Activated naive CD8-positive, alpha-beta T cell treated with anti-CD3 and anti-CD28 coated beads, Interleukin-2, amount 50 U/mL, for 24 hours (primary cell): Measurements from ENCODE around the gene TNNT1.
A peak's percentile ranks its signal among the peaks of the same experiment; 100 is the strongest.

ENCODE experiments used
- ATAC-seq: fragments of 150-1000 bp; cut with Tn5 transposase; one replicate; pipeline ENCODE4 v1.10.0; 2021
- DNase-seq: peaks from one replicate; pipeline ENCODE4 v3.0.0; 2021
- H3K27ac Mint-ChIP-seq: one replicate; pipeline ENCODE4 v1.8.0; 2021; ENCODE audit warnings: mild to moderate bottlenecking, mixed read lengths
- H3K27me3 Mint-ChIP-seq: one replicate; pipeline ENCODE4 v1.8.0; 2021; ENCODE audit warnings: mixed read lengths
- H3K36me3 Mint-ChIP-seq: one replicate; pipeline ENCODE4 v1.8.0; 2021; ENCODE audit warnings: low read depth, mixed read lengths
- H3K4me1 Mint-ChIP-seq: one replicate; pipeline ENCODE4 v1.8.0; 2021; ENCODE audit warnings: mixed read lengths
- H3K4me3 Mint-ChIP-seq: one replicate; pipeline ENCODE4 v1.8.0; 2021; ENCODE audit warnings: mild to moderate bottlenecking, moderate library complexity, mixed read lengths
- H3K9me3 Mint-ChIP-seq: one replicate; pipeline ENCODE4 v1.8.0; 2021; ENCODE audit warnings: mixed read lengths

TNNT1 gene

GRCh38 chr19:55097864-55098715 lies 50.9 kb downstream of the TNNT1 start:
- H3K4me3 Mint-ChIP-seq: no peak overlapping the region
- peaks cover 24% of the 10 kb centered on the region for H3K36me3 Mint-ChIP-seq
- no peak overlapping the region for H3K27ac Mint-ChIP-seq
- H3K27me3 Mint-ChIP-seq: no peaks in the 10 kb centered on the region
- H3K4me1 Mint-ChIP-seq: no peaks in the 10 kb centered on the region
- ATAC-seq (no peak), DNase-seq (no peak)
- no peaks in the 10 kb centered on the region for H3K9me3 Mint-ChIP-seq

- DNase-seq (no peak), ATAC-seq (no peak)
- Mint-ChIP-seq H3K9me3 (no peaks in the 10 kb centered on the region), H3K36me3 (peaks cover 12% of the 10 kb centered on the region), H3K27ac (no peak overlapping the region), H3K27me3 (no peaks in the 10 kb centered on the region), H3K4me3 (no peak overlapping the region), H3K4me1 (no peaks in the 10 kb centered on the region)
Observed at GRCh38 chr19:55096061-55096701, 52.8 kb downstream of the TNNT1 start.

GRCh38 chr19:55095260-55096060 lies 53.5 kb downstream of the TNNT1 start:
- Mint-ChIP-seq H3K4me3 (no peak overlapping the region), H3K27ac (no peak overlapping the region), H3K36me3 (peaks cover 15% of the 10 kb centered on the region), H3K4me1 (no peaks in the 10 kb centered on the region), H3K27me3 (no peaks in the 10 kb centered on the region), H3K9me3 (no peaks in the 10 kb centered on the region)
- DNase-seq (no peak), ATAC-seq (no peak)

GRCh38 chr19:55094456-55095259 lies 54.3 kb downstream of the TNNT1 start:
- Mint-ChIP-seq H3K27ac (no peak overlapping the region), H3K9me3 (no peaks in the 10 kb centered on the region), H3K4me1 (no peaks in the 10 kb centered on the region), H3K4me3 (no peak overlapping the region), H3K27me3 (peaks cover 3% of the 10 kb centered on the region), H3K36me3 (peaks cover 16% of the 10 kb centered on the region)
- no peak for ATAC-seq
- DNase-seq: no peak

DNA sequence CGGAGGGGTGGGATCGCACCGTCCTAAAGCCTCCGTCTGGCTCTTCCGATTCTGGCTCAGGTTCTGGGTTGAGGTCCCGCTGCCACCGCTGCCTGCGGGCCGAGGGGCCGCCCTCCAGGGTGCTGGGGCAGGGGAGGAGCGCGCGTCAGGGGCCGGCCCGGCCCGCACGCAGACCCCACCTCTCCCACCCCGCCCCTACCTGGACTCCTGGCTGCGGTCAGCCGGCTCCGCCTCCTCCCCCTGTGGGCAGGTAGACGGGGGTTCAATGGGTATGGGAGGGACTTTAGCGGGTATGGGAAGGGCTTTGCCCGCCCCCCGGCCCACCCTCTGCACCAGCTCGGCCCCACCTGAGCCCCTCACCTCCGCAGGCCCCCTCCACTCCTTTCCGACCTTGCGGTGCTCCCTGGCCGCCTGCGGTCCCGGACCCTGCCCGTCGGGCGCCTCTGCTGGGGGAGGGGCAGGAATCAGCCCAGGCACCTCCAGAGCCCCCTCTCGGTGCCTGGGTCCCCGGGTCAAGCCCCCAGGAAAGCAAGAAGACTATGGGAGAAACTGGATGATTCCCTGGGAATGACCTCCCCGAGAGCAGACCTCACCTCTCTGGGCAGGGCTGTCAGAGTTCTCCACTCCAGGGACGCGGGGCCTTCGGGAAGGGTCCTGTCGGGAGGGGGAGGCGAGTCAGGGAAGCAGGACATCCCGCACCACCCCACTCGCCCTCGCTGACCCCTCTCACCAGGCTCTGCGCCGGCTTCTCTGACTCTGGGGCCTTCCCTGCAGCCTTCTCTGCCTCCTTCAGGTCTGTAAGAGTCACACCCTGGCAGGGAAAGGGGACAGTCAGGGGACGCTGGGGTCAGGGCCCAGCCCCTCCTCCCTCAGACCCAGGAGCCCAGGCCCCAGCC lies 56.3 kb downstream of the TNNT1 start:
- H3K27ac Mint-ChIP-seq: no peak overlapping the region
- no peak overlapping the region for H3K4me3 Mint-ChIP-seq
- H3K9me3 Mint-ChIP-seq: no peaks in the 10 kb centered on the region
- no peak for DNase-seq
- no peak for ATAC-seq
- peaks cover 17% of the 10 kb centered on the region for H3K36me3 Mint-ChIP-seq
- H3K27me3 Mint-ChIP-seq: peaks cover 18% of the 10 kb centered on the region
- peaks cover 8% of the 10 kb centered on the region for H3K4me1 Mint-ChIP-seq

- DNase-seq: no peak
- no peak overlapping the region for H3K27ac Mint-ChIP-seq
- peaks cover 15% of the 10 kb centered on the region for H3K4me1 Mint-ChIP-seq
- ATAC-seq: no peak
- no peaks in the 10 kb centered on the region for H3K9me3 Mint-ChIP-seq
- H3K27me3 Mint-ChIP-seq: peaks cover 25% of the 10 kb centered on the region
- H3K4me3 Mint-ChIP-seq: no peak overlapping the region
- H3K36me3 Mint-ChIP-seq: peaks cover 17% of the 10 kb centered on the region
Observed at GRCh38 chr19:55091955-55092354, 57.1 kb downstream of the TNNT1 start.

DNA sequence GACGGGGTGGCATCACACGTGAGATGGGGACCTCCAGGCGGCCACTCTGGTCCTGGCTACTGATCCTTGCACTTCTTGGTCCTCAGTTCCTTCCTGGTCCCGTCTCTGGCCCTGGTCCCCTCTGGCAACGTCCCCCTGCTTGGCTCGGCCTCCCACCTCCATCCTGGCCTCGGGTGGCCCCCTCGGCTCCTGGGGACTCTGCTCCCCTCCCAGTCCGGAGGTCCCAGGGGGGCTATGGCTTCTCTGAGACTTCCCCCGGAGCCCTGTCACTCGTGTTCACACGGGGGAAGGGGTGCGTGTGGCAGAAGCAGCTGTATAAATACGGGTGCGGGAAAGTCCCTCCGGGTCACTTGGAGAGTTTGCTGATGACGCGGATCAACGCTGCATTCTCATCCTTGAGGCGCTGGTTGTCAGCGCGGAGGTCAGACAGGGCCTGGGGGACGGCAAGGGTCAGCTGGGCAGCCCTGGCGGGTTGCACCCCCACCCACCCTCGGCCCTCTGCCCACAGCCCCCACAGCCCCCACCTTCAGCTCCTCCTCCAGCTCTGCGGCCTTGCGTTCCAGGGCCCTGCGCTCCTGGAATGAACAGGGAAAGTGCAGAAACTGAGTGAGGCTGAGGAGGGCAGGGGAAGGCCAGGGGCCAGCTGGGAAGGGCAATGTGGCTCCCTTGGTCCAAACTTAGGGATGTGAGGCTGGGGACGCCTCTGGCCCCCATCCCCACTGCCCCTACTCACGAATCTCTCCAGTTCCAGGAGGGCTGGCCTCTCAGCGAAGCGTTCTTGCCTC lies 57.7 kb downstream of the TNNT1 start:
- Mint-ChIP-seq H3K36me3 (peaks cover 17% of the 10 kb centered on the region), H3K4me3 (no peak overlapping the region), H3K27ac (no peak overlapping the region), H3K4me1 (peaks cover 17% of the 10 kb centered on the region), H3K27me3 (peaks cover 27% of the 10 kb centered on the region), H3K9me3 (no peaks in the 10 kb centered on the region)
- ATAC-seq (no peak), DNase-seq (no peak)

DNA sequence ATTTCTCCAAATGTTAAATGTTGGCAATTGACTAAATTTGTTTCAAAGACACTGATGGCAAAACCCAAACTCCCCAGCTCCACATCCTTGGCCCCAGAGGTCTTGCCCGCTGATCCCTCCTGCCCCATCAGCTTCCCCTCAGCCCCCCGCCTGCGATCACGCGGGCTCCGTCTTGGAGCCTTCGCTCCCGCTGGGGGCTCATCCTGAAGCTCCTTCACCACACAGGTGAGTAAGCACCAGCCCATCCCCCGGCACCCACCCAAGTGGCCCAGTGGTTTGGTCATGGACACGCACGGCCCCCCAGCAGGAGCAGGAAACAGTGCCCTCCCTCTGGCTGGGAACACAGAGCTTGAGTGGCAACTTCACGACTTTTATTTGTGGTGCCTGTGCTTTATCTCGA lies 58.4 kb downstream of the TNNT1 start:
- DNase-seq (no peak), ATAC-seq (no peak)
- peaks cover 17% of the 10 kb centered on the region for H3K36me3 Mint-ChIP-seq
- H3K27ac Mint-ChIP-seq: no peak overlapping the region
- H3K27me3 Mint-ChIP-seq: peaks cover 33% of the 10 kb centered on the region
- H3K4me3 Mint-ChIP-seq: no peak overlapping the region
- H3K9me3 Mint-ChIP-seq: no peaks in the 10 kb centered on the region
- H3K4me1 Mint-ChIP-seq: peaks cover 17% of the 10 kb centered on the region

- Mint-ChIP-seq H3K9me3 (no peaks in the 10 kb centered on the region), H3K4me3 (no peak overlapping the region), H3K36me3 (peaks cover 16% of the 10 kb centered on the region), H3K27me3 (peaks cover 42% of the 10 kb centered on the region), H3K27ac (no peak overlapping the region), H3K4me1 (peaks cover 17% of the 10 kb centered on the region)
- ATAC-seq (no peak), DNase-seq (no peak)
Observed at GRCh38 chr19:55089342-55089944, 59.6 kb downstream of the TNNT1 start.

- H3K4me1 Mint-ChIP-seq: peaks cover 17% of the 10 kb centered on the region
- no peak overlapping the region for H3K27ac Mint-ChIP-seq
- peak; percentile 89 for DNase-seq
- no peaks in the 10 kb centered on the region for H3K9me3 Mint-ChIP-seq
- ATAC-seq: peak; percentile 57
- H3K27me3 Mint-ChIP-seq: peaks cover 49% of the 10 kb centered on the region
- peak overlapping the region; percentile 39 for H3K4me3 Mint-ChIP-seq
- peaks cover 16% of the 10 kb centered on the region for H3K36me3 Mint-ChIP-seq
Observed at GRCh38 chr19:55088543-55089341, 60.3 kb downstream of the TNNT1 start.

DNA sequence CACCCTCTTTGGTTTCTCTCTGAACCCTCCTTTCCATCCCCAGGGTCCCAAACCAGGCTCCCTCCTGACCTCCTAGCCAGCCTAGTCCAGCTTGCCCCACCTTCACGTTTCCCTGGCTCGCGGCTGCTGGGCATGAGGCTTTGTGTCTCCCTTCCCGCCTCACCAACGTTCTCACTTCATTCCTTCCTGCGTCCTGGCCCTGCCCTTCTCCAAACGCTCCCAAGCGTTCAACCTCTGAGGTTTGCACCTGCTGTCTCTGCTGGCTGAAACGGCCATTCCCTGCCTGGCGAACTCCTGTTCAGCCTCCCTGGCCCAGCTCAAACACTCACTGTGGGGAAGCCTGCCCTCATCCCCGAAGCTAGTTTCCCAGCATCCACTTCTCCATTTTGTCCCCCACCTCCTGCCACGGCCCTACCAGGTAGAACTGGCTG lies 61.0 kb downstream of the TNNT1 start:
- Mint-ChIP-seq H3K9me3 (no peaks in the 10 kb centered on the region), H3K27me3 (peaks cover 52% of the 10 kb centered on the region), H3K4me3 (peak overlapping the region; percentile 39)

GRCh38 chr19:55087542-55087901 lies 61.5 kb downstream of the TNNT1 start:
- H3K27ac Mint-ChIP-seq: no peak overlapping the region
- ATAC-seq (no peak), DNase-seq (no peak)
- H3K4me1 Mint-ChIP-seq: peaks cover 21% of the 10 kb centered on the region
- peaks cover 56% of the 10 kb centered on the region for H3K27me3 Mint-ChIP-seq
- H3K36me3 Mint-ChIP-seq: peaks cover 17% of the 10 kb centered on the region
- H3K9me3 Mint-ChIP-seq: no peaks in the 10 kb centered on the region
- H3K4me3 Mint-ChIP-seq: peak overlapping the region; percentile 51

More for the DNA sequence above, 61.0 kb downstream of the TNNT1 start:
- H3K27ac Mint-ChIP-seq: no peak overlapping the region
- H3K4me1 Mint-ChIP-seq: peaks cover 17% of the 10 kb centered on the region
- no peak for DNase-seq
- H3K36me3 Mint-ChIP-seq: peaks cover 16% of the 10 kb centered on the region
- no peak for ATAC-seq
